Tibial artery (tissue), 4 donors: ENCODE data around the gene FBXO36.

ENCODE experiments used
- DNase-seq, 2 donors: peaks; one replicate each; pipeline ENCODE4 v3.0.0-alpha.2; 2019
- H3K27ac ChIP-seq, 2 donors: fragments of 200-600 bp; sonication (generic) in 1 of 2; 1 replicate in 1 of 2; 2 replicates in 1 of 2; pipeline ENCODE4 v1.5.1; 2018 to 2019; ENCODE audit warnings: mild to moderate bottlenecking in 1 of 2
- H3K27me3 ChIP-seq, 2 donors: fragments of 200-600 bp; sonication (generic) in 1 of 2; one replicate each; pipeline versions ENCODE4 v1.5.1 to v1.6.0; 2016 to 2019
- H3K36me3 ChIP-seq, 3 donors: fragments of 200-600 bp; sonication (generic) in 2 of 3; one replicate each; pipeline ENCODE4 v1.5.1; 2016 to 2019; ENCODE audit warnings: mild to moderate bottlenecking in 2 of 3
- H3K4me1 ChIP-seq, 4 donors: fragments of 200-600 bp; sonication (generic) in 2 of 4; 1 replicate in 3 of 4; 2 replicates in 1 of 4; pipeline ENCODE4 v1.5.1; 2016 to 2019
- H3K4me3 ChIP-seq, 2 donors: fragments of 200-600 bp; sonication (generic) in 1 of 2; 1 replicate in 1 of 2; 2 replicates in 1 of 2; pipeline ENCODE4 v1.5.1; 2018 to 2019; ENCODE audit warnings: mild to moderate bottlenecking in 2 of 2
- H3K9me3 ChIP-seq, 3 donors: fragments of 200-600 bp; sonication (generic) in 1 of 3; one replicate each; pipeline ENCODE4 v1.5.1; 2016 to 2019
- CTCF ChIP-seq, 2 experiments: fragments of 200-600 bp in 1 of 2; fragments of 450-650 bp in 1 of 2; IDR thresholded peaks; one replicate each; pipeline ENCODE4 v1.5.1; 2017 to 2019; ENCODE audit warnings: antibody characterized with exemption in 2 of 2, mild to moderate bottlenecking in 1 of 2, moderate library complexity in 1 of 2
- intact Hi-C: fragments of 100-400 bp; cut with DNase I; formaldehyde crosslinking; loops from one replicate; pipeline ENCODE4 v1.15.0; 2023; ENCODE audit warnings: low total_unique reads

FBXO36 gene

GRCh38 chr2:230052299-230052698 is 130.0 kb downstream of the FBXO36 start:
- intact Hi-C loops, result no loop called here
- Histone ChIP-seq H3K27me3 (no peaks in the 10 kb centered on the region), H3K9me3 (no peaks in the 10 kb centered on the region), H3K4me3 (no peak overlapping the region), H3K4me1 (no peaks in the 10 kb centered on the region), H3K27ac (no peak overlapping the region), H3K36me3 (no peaks in the 10 kb centered on the region)
- TF ChIP-seq CTCF (IDR thresholded peaks at IDR 0.05), result no peak
- no peak for DNase-seq

GRCh38 chr2:230053753-230054478 is 131.6 kb downstream of the FBXO36 start:
- H3K27me3 ChIP-seq, result no peaks in the 10 kb centered on the region
- no peak overlapping the region for H3K27ac ChIP-seq
- no peak for TF ChIP-seq CTCF (IDR thresholded peaks at IDR 0.05)
- intact Hi-C loops, result no loop called here
- DNase-seq, result no peak
- no peaks in the 10 kb centered on the region for H3K36me3 ChIP-seq
- H3K9me3 ChIP-seq, result no peaks in the 10 kb centered on the region
- no peak overlapping the region for H3K4me3 ChIP-seq
- H3K4me1 ChIP-seq, result no peaks in the 10 kb centered on the region

- H3K27me3 ChIP-seq, result no peaks in the 10 kb centered on the region
- no peaks in the 10 kb centered on the region for H3K9me3 ChIP-seq
- intact Hi-C loops, result no loop called here
- no peak overlapping the region for H3K4me3 ChIP-seq
- H3K27ac ChIP-seq, result no peak overlapping the region
- no peak for TF ChIP-seq CTCF (IDR thresholded peaks at IDR 0.05)
- no peaks in the 10 kb centered on the region for H3K4me1 ChIP-seq
- DNase-seq, result no peak
- no peaks in the 10 kb centered on the region for H3K36me3 ChIP-seq
Observed at GRCh38 chr2:230060672-230061293, 138.5 kb downstream of the FBXO36 start.
